Measurements from ENCODE around the gene NAT14. TPM values are rescaled to one million over a fixed set of nuclear protein-coding genes. Genes with fewer than 3 reads are reported as not detected.

Gene NAT14
- total RNA-seq, 1 experiment from 2014 or later: 71.2 TPM

DNA sequence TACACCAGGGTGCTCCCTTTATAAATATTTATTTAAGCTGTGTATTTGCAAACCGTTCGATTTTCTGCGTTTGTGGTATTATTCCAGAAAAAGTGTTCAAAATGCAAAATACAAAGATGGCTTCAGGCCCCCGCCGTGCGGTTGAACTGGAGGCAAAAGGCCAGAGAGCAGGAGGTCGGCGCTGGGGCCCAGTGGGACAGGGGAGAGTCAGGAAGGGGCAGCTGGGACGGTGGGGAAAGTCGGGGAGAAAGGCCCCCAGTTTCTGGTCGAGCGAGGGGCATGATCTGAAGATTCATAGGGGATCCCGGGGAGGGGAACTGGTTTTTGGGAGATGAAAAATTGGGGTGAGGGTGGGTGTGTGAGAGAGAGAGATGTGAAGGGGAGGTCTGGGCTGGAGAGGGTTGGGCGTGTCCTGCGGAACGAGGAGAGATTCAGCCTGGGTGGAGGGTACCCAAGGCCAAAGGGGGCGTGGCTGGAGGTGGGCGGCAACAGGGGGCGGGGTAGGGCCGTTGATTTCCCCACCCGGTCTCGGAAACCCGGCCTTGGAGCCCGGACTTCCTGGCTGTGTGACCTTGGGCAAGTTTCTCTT lies 24.2 kb upstream of the NAT14 start:
- peaks cover 18% of the 10 kb centered on the region; the same call in 1 of the 2 replicates for H3K27me3 ChIP-seq (ENCODE audit: control insufficient read depth, insufficient read depth, low read length)
- DNase-seq: peak; percentile 99
- H3K4me3 ChIP-seq (ENCODE audit: insufficient read depth, low read depth, low read length): peak overlapping the region; percentile 80
- H3K36me3 ChIP-seq (replicated peaks; ENCODE audit: control insufficient read depth, insufficient read depth, low read length): no peaks in the 10 kb centered on the region

DNA sequence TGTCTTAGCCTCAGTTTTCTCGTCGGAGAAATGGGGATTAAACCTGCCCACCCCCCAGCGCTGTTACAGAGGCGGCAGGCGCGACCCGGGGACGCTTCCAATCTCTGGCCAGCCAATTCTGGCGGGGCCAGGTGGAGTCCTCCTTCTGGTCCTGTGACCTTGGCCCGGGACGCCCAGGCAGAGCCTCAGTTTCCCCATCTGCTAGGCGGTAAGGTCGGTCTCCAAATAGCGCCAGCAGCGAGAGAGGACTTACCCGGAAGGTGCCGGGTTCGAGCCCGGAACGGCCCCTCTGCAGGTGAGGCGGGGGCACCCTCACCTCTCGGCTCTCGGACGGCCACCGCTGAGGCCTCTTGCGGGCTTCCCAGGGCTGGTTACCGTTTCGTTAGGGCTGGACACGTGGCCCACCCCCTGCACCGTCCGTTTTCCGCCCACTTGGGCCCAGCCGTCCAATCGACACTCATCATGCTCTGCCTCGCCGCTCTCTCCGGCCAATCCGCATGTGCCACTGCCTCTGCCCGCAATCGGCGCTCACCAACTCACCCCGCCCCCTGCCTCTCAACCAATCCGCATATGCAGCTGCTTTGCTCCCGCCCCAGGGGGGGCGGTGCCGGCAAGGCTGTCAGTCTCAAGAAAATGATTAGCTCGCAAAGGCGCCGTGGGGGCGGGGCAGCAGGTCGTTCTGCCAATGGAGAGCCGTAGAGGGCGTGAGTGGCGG lies 23.6 kb upstream of the NAT14 start, which contains the start of gene ISOC2:
Gene ISOC2 (minus strand): TSS at position 384 of the 715 bp plus-strand sequence. CDS start 5,156 bp downstream, outside the sequence.
- H3K36me3 ChIP-seq (replicated peaks; ENCODE audit: control insufficient read depth, insufficient read depth, low read length): no peaks in the 10 kb centered on the region
- peak; percentile 99 for DNase-seq
- H3K4me3 ChIP-seq (ENCODE audit: insufficient read depth, low read depth, low read length): peak within 1 kb of the TSS; percentile 80
- peaks cover 20% of the 10 kb centered on the region; the same call in 1 of the 2 replicates for H3K27me3 ChIP-seq (ENCODE audit: control insufficient read depth, insufficient read depth, low read length)

DNA sequence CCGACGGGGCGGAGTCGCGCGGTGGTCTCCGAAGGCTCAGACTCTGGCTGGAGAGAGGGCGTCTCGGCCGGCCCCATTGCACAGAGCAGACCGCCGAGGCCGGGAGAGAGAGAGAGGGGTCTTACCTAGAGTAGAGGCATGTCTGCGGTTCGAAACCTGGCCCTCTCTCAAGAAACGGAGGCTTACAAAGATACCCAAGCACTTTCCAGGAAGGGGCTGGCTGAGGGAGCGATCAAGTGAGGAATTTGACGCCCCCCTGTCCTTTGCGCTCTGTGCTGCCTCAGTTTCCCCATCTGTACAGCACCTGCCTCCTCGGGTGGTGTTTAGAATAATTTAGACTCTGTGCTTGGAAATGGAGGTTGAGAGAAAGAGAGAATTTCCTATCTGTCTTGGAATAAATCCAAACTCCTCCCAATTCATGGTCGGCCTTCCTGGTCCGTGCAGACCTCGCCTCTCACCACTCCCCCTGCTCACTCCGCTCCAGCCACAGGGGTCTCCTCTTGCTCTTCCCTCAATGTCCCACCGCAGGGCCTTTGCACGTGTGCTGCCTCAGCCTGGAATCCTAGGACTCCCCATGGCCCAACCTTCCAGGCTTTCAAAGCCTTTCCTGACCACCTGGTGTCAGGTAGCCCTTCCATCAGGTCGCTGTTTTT lies 22.9 kb upstream of the NAT14 start:
- no peaks in the 10 kb centered on the region for H3K36me3 ChIP-seq (replicated peaks; ENCODE audit: control insufficient read depth, insufficient read depth, low read length)
- no peak for DNase-seq
- H3K4me3 ChIP-seq (ENCODE audit: insufficient read depth, low read depth, low read length): peak overlapping the region; percentile 42

DNA sequence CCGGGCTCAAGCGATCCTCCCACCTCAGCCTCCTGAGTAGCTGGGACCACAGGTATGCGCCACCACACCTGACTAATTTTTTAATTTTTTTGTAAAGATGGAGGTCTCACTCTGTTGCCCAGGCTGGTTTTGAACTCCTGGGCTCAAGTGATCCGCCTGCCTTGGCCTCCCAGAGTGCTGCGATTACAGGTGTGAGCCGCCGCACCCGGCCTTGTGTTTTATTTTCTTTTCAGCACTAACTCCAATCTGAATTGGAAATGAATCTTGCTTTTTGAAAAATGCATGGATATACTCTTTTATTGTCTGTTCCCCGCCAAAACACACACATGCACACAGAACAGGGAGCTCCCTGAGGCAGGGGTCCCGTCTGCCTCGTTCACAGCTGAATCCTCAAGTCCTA lies 22.3 kb upstream of the NAT14 start:
- Histone ChIP-seq H3K36me3 (replicated peaks; ENCODE audit: control insufficient read depth, insufficient read depth, low read length) (no peaks in the 10 kb centered on the region), H3K4me3 (ENCODE audit: insufficient read depth, low read depth, low read length) (no peak overlapping the region), H3K27me3 (ENCODE audit: control insufficient read depth, insufficient read depth, low read length) (peaks cover 20% of the 10 kb centered on the region; the same call in 1 of the 2 replicates)
- no peak for DNase-seq

More for the DNA sequence above, 22.9 kb upstream of the NAT14 start:
- H3K27me3 ChIP-seq (ENCODE audit: control insufficient read depth, insufficient read depth, low read length): peaks cover 20% of the 10 kb centered on the region; the same call in 1 of the 2 replicates

DNA sequence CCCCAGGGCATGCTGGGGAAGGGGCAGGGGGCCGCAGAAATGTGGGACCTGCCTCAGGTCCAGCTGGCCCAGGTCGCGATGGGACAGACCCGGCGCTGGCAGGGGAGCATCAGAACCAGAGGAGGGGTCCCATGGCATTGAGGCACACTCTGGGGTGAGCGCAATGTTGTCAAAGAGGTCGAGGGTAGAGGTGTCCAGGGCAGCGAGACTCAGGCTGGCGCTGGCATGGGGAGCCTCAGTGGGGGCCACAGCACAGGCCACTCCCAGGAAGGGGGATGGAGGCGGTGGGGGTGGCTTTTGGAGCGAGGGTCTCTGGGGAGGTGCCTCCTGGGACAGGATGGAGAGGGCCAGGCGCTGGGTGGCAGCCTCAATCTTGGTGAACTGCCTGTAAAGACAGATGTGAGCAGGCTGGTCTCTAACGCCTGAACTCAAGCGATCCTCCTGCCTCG lies 21.4 kb upstream of the NAT14 start:
- Histone ChIP-seq H3K36me3 (replicated peaks; ENCODE audit: control insufficient read depth, insufficient read depth, low read length) (no peaks in the 10 kb centered on the region), H3K27me3 (ENCODE audit: control insufficient read depth, insufficient read depth, low read length) (peaks cover 20% of the 10 kb centered on the region; the same call in 1 of the 2 replicates), H3K4me3 (ENCODE audit: insufficient read depth, low read depth, low read length) (no peak overlapping the region)
- no peak for DNase-seq

DNA sequence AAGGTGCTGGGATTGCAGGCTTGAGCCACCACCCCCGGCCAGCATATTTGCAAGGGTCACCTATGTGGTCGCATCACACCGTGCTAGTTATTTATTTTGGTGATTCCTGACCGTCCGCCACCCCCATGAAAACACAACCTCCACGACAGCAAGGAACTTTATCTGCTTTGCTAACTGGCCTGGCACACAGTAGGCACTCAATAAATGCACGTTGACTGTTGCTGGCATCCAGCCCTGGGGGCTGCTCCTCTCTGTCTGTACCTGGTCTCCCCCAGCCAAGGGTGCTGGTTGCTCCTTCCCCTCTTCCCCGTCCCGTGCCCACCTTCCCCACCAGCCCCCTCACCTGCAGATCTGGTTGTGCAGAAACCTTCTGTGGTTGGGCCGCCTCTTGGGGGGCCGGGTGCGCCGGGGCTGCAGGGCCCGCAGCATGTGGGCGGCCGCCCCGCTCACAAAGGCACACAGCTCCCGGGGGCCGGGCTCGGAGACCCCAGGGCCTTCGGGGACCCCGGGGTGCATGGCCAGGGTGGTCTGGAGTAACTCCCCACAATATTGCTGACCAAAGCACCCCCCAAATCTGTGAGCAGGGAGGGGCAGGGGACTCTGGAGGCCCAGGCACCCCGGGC lies 20.8 kb upstream of the NAT14 start:
- Histone ChIP-seq H3K36me3 (replicated peaks; ENCODE audit: control insufficient read depth, insufficient read depth, low read length) (no peaks in the 10 kb centered on the region), H3K4me3 (ENCODE audit: insufficient read depth, low read depth, low read length) (peak overlapping the region; percentile 26), H3K27me3 (ENCODE audit: control insufficient read depth, insufficient read depth, low read length) (peaks cover 20% of the 10 kb centered on the region; the same call in 1 of the 2 replicates)
- DNase-seq: no peak

DNA sequence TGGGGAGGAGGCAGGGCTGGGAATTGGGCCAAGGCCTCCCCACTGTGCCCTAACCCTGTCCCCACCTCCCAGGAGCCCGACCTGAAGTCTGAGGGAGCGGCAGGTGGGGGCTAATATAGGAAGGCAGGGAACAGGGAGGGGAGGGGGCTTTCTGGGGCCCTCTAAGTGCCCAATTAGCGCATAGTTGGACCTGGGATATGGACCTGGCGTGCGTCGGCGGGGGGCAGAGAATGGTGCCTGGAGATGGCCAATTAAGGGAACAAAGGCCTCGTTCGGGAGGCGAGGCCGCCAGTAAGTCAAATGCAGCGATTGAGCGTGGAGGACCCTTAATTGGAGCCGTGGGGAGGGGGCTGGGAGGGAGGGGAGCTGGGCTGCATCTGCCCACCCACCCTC lies 20.3 kb upstream of the NAT14 start, which contains the start of gene C19orf85:
Gene C19orf85 (minus strand): TSS at position 90 of the 393 bp plus-strand sequence. CDS start 197 bp downstream, outside the sequence.
- DNase-seq: peak; percentile 62
- Histone ChIP-seq H3K4me3 (ENCODE audit: insufficient read depth, low read depth, low read length) (peak within 1 kb of the TSS; percentile 26), H3K36me3 (replicated peaks; ENCODE audit: control insufficient read depth, insufficient read depth, low read length) (no peaks in the 10 kb centered on the region), H3K27me3 (ENCODE audit: control insufficient read depth, insufficient read depth, low read length) (peaks cover 20% of the 10 kb centered on the region; the same call in 1 of the 2 replicates)

DNA sequence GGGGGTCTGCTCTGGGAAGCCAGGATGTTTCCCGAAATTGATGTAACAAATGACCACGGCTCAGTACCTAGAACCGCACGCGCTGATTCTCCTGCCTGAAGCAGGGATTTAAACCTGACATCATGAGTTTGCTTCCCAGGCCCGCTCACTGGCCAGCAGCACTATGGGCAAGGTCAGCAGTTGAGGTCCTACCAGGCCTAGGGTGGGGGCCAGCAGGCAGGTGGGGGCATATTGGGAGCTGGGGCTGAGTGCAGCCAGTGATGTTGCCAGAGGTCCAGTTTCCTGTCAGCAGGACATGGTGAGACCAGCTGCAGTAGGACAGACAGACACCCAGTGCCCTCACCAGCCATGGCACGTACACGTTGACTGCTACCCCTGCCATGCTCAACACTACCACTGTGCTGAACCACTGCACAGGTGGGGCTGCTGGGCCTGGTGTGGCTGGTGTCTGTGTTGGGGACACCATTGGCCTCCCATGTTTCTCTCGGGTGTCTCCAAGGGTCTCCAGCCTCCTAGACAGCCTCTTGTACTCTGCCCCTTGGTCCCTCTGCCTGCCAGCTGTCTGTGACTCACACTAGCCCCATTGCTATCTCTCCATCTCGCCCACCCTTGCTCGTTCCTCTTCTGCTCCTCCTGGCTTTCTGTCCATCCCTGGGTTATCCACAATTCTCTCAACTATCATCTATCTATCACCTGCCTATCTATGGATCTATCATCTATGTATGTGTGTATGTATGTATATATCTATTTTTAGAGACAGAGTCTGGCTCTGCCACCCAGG lies 19.3 kb upstream of the NAT14 start:
- Histone ChIP-seq H3K4me3 (ENCODE audit: insufficient read depth, low read depth, low read length) (no peak overlapping the region), H3K36me3 (replicated peaks; ENCODE audit: control insufficient read depth, insufficient read depth, low read length) (no peaks in the 10 kb centered on the region), H3K27me3 (ENCODE audit: control insufficient read depth, insufficient read depth, low read length) (peaks cover 20% of the 10 kb centered on the region; the same call in 1 of the 2 replicates)
- DNase-seq: no peak

DNA sequence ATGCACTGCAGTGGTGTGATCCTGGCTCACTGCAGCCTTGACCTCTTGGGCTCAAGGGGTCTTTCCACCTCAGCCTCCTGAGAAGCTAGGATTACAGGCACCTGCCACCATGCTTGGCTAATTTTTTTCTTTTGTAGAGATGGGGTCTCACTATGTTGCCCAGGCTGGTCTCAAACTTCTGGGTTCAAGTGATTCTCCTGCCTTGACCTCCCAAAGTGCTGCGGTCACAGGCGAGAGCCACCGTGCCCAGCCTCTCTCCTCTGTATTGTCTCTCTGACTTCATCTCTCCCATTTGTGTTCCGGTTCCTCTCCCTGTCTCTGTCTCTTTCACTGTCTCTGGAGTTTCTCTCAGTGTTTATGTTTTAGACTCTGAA lies 18.8 kb upstream of the NAT14 start:
- Histone ChIP-seq H3K27me3 (ENCODE audit: control insufficient read depth, insufficient read depth, low read length) (peaks cover 20% of the 10 kb centered on the region; the same call in 1 of the 2 replicates), H3K36me3 (replicated peaks; ENCODE audit: control insufficient read depth, insufficient read depth, low read length) (no peaks in the 10 kb centered on the region), H3K4me3 (ENCODE audit: insufficient read depth, low read depth, low read length) (no peak overlapping the region)
- no peak for DNase-seq

DNA sequence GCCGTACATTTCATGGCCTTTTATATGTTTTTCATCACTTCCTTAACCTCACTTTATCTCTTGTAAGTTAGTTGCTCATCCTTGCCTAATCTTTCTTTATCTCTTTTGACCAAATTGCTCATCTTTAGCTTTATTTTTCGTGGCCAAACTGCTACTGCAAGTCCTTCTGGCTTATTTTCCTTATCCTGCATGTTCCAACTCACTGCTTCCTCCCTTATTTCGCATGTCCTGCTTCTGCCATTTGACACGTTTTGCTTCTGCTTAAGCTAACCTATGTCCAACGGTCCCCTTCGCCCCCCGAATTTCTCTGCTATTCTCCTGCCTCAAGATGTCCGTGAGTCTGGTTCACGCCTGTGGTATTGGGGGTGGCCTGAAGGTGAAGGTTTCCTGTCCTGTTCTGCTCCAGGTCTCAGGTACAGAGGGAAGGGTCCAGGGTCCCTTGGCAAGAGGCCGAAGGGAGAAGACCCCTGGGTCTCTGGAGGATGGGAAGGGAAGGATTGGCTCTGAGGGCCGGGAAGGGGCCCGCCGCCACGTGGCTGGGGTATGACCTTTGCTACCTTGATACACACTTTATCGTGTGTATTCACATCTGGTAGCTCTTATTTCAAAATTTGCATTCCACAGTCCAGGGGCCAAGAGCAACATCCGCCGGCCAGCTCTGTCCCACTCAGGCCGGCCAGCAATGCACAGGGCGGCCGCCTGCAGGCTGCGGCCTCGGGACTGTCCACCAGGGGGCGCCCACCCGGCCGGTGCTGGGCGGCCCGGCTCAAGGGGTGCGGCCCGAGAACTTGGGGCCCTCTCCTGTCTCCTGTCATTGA lies 17.5 kb upstream of the NAT14 start:
- peak; percentile 96 for DNase-seq
- Histone ChIP-seq H3K36me3 (replicated peaks; ENCODE audit: control insufficient read depth, insufficient read depth, low read length) (no peaks in the 10 kb centered on the region), H3K27me3 (ENCODE audit: control insufficient read depth, insufficient read depth, low read length) (peaks cover 20% of the 10 kb centered on the region; the same call in 1 of the 2 replicates), H3K4me3 (ENCODE audit: insufficient read depth, low read depth, low read length) (no peak overlapping the region)

DNA sequence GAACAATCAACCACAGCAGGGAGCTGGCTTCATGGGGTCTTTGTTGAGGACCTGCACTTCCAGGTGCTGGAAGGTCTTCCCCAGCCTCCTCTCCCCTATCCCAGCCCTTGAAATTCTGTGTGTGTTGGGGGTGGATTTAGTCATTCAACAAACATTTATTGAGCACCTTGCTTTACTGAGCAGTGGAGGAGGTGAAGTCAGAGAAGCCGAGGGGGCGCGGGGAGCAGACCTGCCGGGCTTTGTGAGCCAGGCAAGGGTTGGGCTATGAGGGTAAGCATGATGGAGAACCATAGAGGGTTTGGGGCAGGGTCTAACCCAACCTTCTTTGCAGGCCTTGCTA lies 17.0 kb upstream of the NAT14 start:
- H3K36me3 ChIP-seq (replicated peaks; ENCODE audit: control insufficient read depth, insufficient read depth, low read length): no peaks in the 10 kb centered on the region
- no peak overlapping the region for H3K4me3 ChIP-seq (ENCODE audit: insufficient read depth, low read depth, low read length)
- no peak for DNase-seq
- H3K27me3 ChIP-seq (ENCODE audit: control insufficient read depth, insufficient read depth, low read length): peaks cover 18% of the 10 kb centered on the region; the same call in 1 of the 2 replicates

DNA sequence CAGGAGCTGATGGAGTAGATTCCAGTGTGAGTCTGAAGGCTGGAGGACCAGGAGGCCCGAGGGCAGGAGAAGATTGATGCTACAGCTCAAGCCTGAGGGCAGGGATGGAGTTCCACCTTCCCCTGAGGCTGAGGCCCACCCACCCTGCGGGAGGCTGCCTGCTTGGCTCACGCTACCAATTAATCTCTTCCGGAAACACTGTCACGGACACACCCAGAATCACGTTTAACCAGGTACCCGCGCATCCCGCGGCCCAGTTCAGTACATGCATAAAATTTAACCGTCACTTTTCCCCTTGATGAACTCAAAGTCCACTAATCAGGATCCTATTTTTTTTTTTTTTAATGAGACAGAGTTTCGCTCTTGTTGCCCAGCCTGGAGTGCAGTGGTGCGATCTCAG lies 13.7 kb upstream of the NAT14 start:
- no peak for DNase-seq
- H3K36me3 ChIP-seq (replicated peaks; ENCODE audit: control insufficient read depth, insufficient read depth, low read length): no peaks in the 10 kb centered on the region

DNA sequence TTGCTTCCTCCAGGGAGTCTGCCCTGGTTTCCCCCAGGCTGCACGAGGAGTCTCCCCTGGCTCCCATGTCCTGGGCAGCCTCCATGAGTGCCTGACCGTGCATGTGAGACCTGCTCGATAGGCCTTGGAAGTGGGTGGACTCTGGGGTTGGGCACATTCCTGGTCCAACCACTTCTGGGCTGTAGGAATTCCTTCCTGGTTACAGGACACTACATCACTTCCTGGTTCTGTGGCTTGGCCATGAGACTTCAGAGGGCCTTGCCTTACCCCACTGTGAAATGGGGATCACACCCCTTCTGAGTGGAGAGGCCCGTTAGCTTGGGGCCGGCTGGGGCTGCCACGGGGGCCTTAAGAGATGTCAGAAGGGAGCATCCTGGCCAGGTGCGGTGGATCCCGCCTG lies 12.5 kb upstream of the NAT14 start:
- Histone ChIP-seq H3K27me3 (ENCODE audit: control insufficient read depth, insufficient read depth, low read length) (no peaks in the 10 kb centered on the region; the same call in 1 of the 2 replicates), H3K4me3 (ENCODE audit: insufficient read depth, low read depth, low read length) (no peak overlapping the region), H3K36me3 (replicated peaks; ENCODE audit: control insufficient read depth, insufficient read depth, low read length) (no peaks in the 10 kb centered on the region)
- DNase-seq: no peak

More for the DNA sequence above, 13.7 kb upstream of the NAT14 start:
- H3K27me3 ChIP-seq (ENCODE audit: control insufficient read depth, insufficient read depth, low read length): no peaks in the 10 kb centered on the region; the same call in 1 of the 2 replicates
- no peak overlapping the region for H3K4me3 ChIP-seq (ENCODE audit: insufficient read depth, low read depth, low read length)

All from H7 (cell line).